ENCODE measurements around the gene C1orf35. TPM values are rescaled to one million over a fixed set of nuclear protein-coding genes. Genes with fewer than 3 reads are reported as not detected.

C1orf35 gene
- total RNA-seq, 2 donors from 2014 or later, result 9.1 to 9.7 TPM

- Histone ChIP-seq H3K4me1 (ENCODE audit: control insufficient read depth in 1 of 2, low read depth in 2 of 2) (peaks cover 6 to 12% of the 10 kb centered on the region in 2 donors), H3K9me3 (no peaks in the 10 kb centered on the region), H3K36me3 (no peaks in the 10 kb centered on the region), H3K4me3 (no peak overlapping the region), H3K27me3 (replicated peaks; ENCODE audit: insufficient read depth) (no peaks in the 10 kb centered on the region), H3K27ac (no peak overlapping the region)
- no peak for DNase-seq (ENCODE audit: low spot score)
- no peak for ATAC-seq (ENCODE audit: insufficient number of reproducible peaks, low FRiP score, low read depth)
- TF ChIP-seq CTCF (IDR thresholded peaks at IDR 0.05), result no peak
Measured at GRCh38 chr1:228076796-228077430, 26.2 kb downstream of the C1orf35 start.

GRCh38 chr1:228075801-228076271 is 27.3 kb downstream of the C1orf35 start:
- TF ChIP-seq CTCF (IDR thresholded peaks at IDR 0.05), result no peak
- no peaks in the 10 kb centered on the region for H3K9me3 ChIP-seq
- no peak for DNase-seq (ENCODE audit: low spot score)

GRCh38 chr1:228074954-228075730 is 28.0 kb downstream of the C1orf35 start:
- no peak for TF ChIP-seq CTCF (IDR thresholded peaks at IDR 0.05)
- no peaks in the 10 kb centered on the region for H3K27me3 ChIP-seq (replicated peaks; ENCODE audit: insufficient read depth)
- H3K27ac ChIP-seq, result no peak overlapping the region
- DNase-seq (ENCODE audit: low spot score) (no peak), ATAC-seq (ENCODE audit: insufficient number of reproducible peaks, low FRiP score, low read depth) (no peak)
- no peaks in the 10 kb centered on the region for H3K4me1 ChIP-seq (ENCODE audit: control insufficient read depth in 1 of 2, low read depth in 2 of 2)
- H3K4me3 ChIP-seq, result no peak overlapping the region
- H3K36me3 ChIP-seq, result no peaks in the 10 kb centered on the region
- H3K9me3 ChIP-seq, result no peaks in the 10 kb centered on the region

More at GRCh38 chr1:228075801-228076271, 27.3 kb downstream of the C1orf35 start:
- no peak overlapping the region for H3K27ac ChIP-seq
- ATAC-seq (ENCODE audit: insufficient number of reproducible peaks, low FRiP score, low read depth), result no peak
- H3K4me3 ChIP-seq, result no peak overlapping the region
- peaks cover 0 to 2% of the 10 kb centered on the region in 2 donors for H3K4me1 ChIP-seq (ENCODE audit: control insufficient read depth in 1 of 2, low read depth in 2 of 2)
- no peaks in the 10 kb centered on the region for H3K36me3 ChIP-seq
- no peaks in the 10 kb centered on the region for H3K27me3 ChIP-seq (replicated peaks; ENCODE audit: insufficient read depth)

GRCh38 chr1:228073857-228074545 is 29.1 kb downstream of the C1orf35 start:
- no peaks in the 10 kb centered on the region for H3K36me3 ChIP-seq
- TF ChIP-seq CTCF (IDR thresholded peaks at IDR 0.05), result no peak
- no peak overlapping the region for H3K27ac ChIP-seq
- DNase-seq (ENCODE audit: low spot score) (no peak), ATAC-seq (ENCODE audit: insufficient number of reproducible peaks, low FRiP score, low read depth) (no peak)
- H3K4me3 ChIP-seq, result no peak overlapping the region
- H3K4me1 ChIP-seq (ENCODE audit: control insufficient read depth in 1 of 2, low read depth in 2 of 2), result no peaks in the 10 kb centered on the region
- H3K9me3 ChIP-seq, result no peaks in the 10 kb centered on the region
- no peaks in the 10 kb centered on the region for H3K27me3 ChIP-seq (replicated peaks; ENCODE audit: insufficient read depth)

All from thoracic aorta (tissue), 2 donors.